A673 (cell line): ENCODE measurements around the gene AXL.

Experiments used
- EZH2 ChIP-seq: fragments of 200-600 bp; sonication (generic); IDR thresholded peaks from 2 replicates; pipeline ENCODE4 v1.6.1; 2017; ENCODE audit warnings: borderline replicate concordance, low read depth, mild to moderate bottlenecking, mixed read lengths, antibody characterized with exemption, low read length; ENCODE audit not compliant: poor library complexity, severe bottlenecking
- TF ChIP-seq, protein P1 (sequence below): fragments of 300-800, 200-600 bp; sonication (generic); conservative IDR thresholded peaks from 2 replicates; pipeline ENCODE4 v1.5.1; 2017; ENCODE audit warnings: low read depth, mild to moderate bottlenecking, antibody characterized with exemption, low read length, moderate library complexity, mixed read lengths

DNA sequence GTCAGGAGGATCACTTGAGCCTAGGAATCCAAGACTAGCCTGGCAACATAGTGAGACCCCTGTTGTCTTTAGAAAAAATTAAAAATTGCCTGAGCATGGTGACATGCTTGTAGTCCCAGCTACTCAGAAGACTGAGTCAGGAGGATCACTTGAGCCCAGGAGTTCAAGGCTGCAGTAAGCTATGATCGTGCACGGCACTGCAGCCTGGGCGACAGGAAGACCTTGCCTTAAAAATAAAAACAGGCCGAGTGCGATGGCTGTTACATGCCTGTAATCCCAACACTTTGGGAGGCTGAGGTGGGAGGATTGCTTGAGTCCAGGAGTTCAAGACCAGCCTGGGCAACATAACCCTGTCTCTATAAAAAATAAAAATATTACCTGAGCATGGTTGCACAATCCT lies 50.5 kb downstream of the AXL start:
- TF ChIP-seq, protein P1, sequence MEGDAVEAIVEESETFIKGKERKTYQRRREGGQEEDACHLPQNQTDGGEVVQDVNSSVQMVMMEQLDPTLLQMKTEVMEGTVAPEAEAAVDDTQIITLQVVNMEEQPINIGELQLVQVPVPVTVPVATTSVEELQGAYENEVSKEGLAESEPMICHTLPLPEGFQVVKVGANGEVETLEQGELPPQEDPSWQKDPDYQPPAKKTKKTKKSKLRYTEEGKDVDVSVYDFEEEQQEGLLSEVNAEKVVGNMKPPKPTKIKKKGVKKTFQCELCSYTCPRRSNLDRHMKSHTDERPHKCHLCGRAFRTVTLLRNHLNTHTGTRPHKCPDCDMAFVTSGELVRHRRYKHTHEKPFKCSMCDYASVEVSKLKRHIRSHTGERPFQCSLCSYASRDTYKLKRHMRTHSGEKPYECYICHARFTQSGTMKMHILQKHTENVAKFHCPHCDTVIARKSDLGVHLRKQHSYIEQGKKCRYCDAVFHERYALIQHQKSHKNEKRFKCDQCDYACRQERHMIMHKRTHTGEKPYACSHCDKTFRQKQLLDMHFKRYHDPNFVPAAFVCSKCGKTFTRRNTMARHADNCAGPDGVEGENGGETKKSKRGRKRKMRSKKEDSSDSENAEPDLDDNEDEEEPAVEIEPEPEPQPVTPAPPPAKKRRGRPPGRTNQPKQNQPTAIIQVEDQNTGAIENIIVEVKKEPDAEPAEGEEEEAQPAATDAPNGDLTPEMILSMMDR: no peak
- no peak for TF ChIP-seq EZH2
